GM19193 (cell line): Measurements from ENCODE around the gene OXLD1.
A peak's percentile ranks its signal among the peaks of the same experiment; 100 is the strongest.

ENCODE experiments used
- POLR2A ChIP-seq: IDR thresholded peaks from 4 replicates; pipeline ENCODE4 v1.6.1; 2011; ENCODE audit not compliant: insufficient read depth, insufficient read length; ENCODE audit errors: extremely low read depth

Gene OXLD1

DNA sequence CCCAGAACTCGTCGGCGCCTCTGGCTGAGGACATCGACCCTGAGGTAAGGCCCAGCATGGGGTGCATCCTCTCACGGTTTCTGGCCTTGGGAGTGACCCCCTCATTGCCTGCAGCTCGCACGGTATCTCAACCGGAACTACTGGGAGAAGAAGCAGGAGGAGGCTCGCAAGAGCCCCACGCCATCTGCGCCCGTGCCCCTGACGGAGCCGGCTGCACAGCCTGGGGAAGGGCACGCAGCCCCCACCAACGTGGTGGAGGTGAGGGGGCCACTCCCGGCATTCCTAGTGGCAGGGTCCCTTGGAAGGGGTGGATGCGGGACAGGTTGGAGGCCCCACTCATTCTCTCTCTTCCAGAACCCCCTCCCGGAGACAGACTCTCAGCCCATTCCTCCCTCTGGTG is 28.4 kb upstream of the OXLD1 start:
- no peak for TF ChIP-seq POLR2A

DNA sequence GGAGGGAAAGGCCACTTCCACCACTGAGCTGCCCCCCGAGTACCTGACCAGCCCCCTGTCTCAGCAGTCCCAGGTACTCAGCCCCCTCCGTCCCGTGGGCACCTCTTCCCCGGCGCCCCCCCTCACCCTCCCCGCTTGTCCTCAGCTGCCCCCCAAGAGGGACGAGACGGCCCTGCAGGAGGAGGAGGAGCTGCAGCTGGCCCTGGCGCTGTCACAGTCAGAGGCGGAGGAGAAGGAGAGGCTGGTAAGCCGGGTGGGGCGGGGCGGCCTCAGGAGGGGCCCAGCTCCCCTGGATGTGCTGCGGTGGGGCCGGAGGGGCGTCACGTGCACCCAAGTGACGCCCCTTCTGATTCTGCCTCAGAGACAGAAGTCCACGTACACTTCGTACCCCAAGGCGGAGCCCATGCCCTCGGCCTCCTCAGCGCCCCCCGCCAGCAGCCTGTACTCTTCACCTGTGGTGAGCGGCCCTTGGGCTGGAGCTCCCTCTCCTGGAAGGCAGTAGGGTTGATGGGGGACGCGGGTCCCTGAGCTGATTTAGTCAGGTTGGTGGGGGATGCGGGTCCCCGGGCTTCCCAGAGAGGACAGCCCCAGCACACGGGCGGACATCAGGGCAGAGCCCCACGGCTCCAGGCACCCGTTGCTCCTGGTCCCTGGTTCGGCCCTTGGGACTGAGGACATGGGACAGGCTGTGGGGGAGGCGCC is 27.3 kb upstream of the OXLD1 start:
- TF ChIP-seq POLR2A = no peak

DNA sequence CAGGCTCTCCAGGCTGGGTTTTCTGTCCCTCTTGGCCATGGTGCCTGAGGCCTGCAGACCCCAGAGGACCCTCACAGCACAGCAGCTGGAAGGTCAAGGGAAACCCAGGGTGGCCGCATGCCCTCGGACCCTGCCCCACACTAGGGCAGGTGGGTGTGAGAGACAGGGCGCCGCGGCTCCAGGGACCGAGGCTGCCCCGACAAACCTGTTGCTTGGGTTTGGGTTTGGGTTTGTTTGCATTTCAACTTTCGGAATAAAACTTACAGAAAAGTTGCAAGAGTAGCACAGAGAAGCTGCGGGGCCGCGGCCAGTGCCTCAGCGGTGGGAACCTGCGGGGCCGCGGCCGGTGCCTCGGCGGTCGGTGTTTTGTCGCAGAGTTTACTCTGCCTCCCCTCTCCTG is 25.2 kb upstream of the OXLD1 start:
- TF ChIP-seq POLR2A = no peak

DNA sequence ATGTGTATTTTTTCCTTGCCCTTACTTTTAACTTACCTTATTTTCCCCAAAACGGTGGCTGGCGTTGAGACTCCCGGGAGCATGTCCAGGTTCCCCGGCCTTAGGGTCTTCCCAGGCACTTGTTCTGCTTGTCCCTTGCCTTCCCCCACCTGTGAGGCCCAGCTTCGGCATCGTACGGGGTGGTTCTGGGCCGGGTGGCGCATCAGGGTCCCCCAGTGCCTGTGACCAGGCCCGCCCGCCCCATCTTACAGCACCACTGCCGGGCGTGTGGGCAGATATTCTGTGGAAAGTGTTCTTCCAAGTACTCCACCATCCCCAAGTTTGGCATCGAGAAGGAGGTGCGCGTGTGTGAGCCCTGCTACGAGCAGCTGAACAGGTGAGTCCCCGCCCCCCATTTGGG is 24.8 kb upstream of the OXLD1 start:
- no peak for TF ChIP-seq POLR2A

DNA sequence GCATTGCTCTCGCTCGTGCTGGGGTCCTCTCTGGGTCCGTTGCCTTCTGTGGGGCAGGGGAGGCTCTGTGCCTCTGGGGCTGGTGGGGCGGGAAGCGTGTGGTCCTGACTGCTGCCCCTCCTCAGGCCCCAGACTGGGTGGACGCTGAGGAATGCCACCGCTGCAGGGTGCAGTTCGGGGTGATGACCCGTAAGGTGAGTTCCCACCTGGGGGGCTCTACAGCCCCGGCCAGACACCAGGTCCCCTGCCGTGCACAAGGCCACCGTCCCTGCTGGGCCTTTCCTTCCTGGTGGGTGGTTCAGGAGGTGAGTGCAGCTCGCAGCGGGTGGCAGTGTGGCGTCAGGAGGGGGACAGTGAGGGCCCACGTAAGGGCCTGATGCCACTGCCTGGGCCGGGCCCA is 24.1 kb upstream of the OXLD1 start:
- TF ChIP-seq POLR2A = no peak

DNA sequence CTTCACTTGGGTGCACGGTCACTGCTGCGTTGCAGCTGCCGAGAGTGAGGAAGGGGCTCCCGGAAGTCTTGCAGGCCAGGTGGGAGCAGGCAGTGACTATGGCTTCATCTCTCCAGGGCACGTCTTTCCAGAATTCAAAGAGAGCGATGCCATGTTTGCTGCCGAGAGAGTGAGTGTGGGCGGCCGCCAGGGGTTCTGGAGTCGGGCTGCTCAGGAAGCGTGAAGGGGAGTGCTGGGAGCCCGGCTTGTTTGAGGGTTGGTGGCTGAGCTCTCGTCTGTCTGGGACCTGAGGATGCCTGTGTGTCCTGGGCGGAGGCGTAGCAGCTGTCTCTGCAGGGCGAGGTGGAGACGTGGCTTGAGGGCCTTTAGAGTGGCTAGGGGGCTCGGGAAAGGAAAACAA is 23.7 kb upstream of the OXLD1 start:
- TF ChIP-seq POLR2A = no peak

DNA sequence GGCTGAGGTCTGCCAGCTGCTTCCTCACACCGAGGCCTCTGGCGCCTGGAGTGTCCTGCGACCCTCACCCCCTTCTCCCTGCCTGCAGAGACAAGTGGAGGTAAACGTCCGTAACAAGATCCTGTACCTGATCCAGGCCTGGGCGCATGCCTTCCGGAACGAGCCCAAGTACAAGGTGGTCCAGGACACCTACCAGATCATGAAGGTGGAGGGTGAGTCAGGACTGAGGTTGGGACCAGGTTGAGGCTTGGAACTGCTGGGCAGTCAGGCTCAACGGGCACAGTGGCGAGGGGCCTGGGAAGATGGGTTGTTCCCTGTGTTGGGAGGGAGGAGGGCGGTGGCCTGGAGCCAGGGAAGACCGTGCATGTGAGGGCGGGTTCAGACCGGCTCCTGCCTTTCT is 22.2 kb upstream of the OXLD1 start:
- TF ChIP-seq POLR2A = no peak

DNA sequence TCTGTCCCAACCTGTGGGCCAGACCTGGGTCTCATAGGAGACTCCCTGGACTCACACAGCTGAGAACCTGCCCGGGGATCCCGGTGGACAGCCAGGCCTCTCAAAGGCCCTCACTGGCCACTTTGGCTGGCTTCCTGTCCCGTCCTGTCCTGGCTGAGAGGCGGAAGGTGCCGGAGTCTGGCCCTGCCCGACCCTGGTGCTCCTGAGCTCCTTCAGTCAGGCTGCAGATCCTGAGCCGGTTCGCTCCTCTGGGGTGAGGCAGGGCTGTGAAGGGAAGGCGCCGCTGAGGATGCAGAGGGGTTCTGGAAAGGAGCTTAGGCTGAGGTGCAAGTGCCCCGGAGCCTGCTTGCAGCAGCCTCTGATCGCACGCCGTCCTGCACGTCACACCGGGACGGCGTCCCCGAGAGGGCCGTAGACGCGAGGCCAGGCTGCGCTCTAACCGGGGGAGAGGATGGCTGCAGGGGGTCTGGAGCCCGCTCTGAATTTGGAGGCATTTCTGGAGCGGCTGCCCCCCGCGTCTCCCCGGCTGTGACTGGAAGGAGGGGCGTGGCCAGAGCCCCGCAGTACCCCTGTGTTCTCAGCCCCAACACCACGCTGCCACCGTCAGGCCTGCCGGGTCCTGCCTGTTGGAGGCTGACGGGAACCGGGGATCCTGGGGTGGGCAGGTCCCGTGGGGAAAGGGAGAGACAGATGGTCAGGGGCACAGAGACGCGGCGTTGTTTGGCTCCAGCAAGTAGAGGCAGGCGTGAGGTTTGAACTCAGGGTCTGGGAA is 21.6 kb upstream of the OXLD1 start:
- TF ChIP-seq POLR2A = no peak

DNA sequence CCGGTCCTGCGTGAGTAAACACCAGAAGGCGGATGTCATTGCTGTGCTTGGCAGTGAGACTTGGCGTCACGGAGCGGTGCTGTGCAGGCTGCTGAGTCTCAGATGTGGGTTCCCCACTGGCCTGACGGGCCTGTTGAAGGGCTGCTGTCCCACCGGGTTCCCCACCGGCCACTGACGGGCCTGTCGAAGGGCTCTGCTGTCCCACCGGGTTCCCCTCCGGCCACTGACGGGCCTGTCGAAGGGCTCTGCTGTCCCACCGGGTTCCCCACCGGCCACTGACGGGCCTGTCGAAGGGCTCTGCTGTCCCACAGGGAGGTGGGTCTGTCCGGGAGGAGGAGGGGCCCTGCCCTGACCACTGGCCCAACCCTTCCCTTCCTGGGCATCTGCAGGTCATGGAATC is 20.2 kb upstream of the OXLD1 start:
- TF ChIP-seq POLR2A = no peak

DNA sequence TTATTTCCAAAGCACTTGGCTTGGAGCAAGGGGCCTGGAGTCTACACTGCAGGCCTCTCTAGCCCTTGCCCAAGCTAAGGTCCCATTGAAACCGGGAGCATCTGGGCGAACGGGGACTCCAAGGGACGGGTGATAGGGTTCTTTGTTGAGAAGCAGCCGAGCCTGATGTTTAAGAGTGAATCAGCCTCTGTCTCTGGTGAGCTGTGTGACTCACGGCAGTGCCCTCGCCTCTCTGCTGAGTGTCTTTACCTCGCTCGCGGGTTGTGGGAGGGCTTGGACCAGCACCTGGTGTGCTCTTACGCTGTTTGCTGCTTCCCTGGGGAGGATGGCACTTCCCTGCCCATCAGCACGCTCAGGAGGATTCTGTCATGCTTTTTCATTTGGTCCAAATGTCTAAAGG is 18.7 kb upstream of the OXLD1 start:
- TF ChIP-seq POLR2A = no peak

DNA sequence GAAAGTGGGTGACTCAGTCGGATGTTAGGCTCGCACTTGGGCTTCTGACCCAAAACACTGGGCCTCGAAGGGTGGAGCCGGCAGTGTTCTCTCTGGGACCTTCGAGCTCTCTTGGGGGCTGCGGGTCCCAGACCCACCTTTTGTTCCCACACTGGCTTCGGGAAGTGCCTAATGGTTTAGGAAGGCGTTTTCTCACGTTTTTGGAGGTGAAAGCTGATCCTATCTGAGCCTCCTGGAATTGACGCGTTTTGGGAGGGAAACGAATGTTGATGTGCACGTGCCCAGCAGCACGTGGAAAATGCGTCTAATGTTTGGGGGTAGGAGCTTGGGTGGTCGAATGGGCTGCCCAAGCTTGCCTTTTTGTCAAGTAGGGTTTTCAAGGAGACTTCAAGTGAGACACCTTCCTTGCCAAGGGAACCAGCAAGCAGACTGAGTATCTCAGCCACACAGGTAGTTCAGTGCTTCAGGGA is 18.1 kb upstream of the OXLD1 start:
- no peak for TF ChIP-seq POLR2A

DNA sequence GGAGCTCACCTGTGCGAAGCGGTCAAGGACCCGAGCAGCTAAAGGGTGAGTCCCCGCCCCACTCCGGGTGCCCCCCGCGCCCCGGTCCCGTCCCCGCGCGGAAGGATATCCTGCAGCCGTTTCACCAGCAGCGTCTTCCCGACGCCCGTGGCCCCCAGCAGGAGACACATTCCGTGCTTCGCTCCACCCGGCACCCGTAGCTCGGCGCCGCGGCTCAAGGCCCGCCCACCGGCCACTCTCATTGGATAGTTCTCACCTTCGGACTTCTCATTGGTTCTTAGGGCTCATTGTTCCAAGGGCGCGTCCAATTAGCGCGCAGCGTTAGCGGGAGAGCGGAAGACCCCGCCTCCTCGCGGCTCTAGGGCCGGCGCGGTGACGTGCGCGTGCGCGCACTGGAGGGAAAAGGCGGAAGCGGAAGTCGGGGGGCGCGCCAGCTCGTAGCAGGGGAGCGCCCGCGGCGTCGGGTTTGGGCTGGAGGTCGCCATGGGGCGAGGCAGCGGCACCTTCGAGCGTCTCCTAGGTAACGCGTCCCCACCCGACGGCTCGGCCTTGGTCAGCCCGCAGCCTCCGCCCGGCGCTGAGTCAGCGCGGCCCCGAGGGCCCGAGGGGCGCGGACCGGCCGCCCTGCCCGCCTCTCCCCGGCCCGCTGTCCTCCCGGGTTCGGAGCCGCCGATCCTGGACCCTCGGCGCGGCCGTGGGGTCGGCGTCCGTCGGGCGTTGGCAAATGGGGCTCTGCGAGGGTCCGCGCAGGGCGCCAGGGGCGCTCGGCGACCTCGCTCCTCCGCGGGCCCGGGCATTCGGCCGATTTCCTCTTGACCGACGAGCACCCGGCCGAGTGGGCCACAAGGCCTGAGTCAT is 17.4 kb upstream of the OXLD1 start, which contains the start of the genes ARL16 and HGS:
ARL16 (minus strand) TSS at position 214 of the 858 bp plus-strand sequence; CDS start at position 170, 44 bp downstream.
HGS (plus strand) TSS at position 428 of the 858 bp plus-strand sequence; CDS start at position 484, 56 bp downstream.
- TF ChIP-seq POLR2A = peak; percentile 76

DNA sequence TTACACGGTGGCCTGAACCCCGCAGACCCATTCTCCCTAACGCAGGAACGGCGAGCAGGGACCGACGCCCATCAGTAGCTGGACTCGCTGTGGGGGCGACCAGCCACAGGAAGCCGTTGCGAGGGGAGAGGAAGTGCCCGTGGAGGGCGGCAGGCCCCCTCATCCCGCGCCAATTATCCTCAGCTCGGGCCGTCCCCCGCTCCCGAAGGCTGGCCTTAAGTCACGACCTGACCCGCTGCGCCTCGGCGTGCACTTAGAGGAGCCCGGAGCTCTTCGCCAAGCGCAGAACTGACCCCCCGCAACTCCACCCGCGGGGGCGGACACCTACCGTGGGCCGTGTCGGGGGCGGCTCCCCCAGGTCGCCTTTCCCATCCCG is 16.8 kb upstream of the OXLD1 start:
- no peak for TF ChIP-seq POLR2A

DNA sequence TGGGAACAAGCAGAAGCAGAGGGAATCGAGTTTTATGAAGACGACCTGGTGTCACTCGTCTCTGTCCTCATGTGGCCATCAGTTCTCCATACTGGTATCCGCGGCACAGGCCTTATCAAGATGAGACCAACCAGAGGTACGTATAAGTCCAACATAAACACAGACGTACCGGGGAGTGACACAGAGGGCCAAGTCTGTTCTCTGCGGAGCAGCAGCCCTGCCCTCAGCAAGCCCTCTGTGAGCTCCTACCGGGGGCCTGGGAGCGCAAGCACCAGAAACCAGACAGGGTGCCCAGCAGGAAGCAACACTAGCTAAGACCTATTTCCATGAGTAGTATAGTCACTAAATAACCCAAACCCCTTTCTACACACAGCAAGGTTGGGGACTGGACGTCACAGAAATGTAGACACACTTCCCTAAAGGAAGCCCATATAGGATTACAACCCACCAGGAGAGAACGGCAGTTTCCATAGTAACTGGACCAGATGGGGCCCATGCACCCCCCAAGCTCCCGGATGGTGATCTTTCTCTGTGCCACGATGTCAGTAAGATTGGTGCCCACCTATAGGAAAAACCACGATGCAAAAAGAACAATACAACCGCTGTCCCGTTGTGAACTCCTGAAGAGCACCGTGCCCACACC is 16.3 kb upstream of the OXLD1 start:
- no peak for TF ChIP-seq POLR2A

DNA sequence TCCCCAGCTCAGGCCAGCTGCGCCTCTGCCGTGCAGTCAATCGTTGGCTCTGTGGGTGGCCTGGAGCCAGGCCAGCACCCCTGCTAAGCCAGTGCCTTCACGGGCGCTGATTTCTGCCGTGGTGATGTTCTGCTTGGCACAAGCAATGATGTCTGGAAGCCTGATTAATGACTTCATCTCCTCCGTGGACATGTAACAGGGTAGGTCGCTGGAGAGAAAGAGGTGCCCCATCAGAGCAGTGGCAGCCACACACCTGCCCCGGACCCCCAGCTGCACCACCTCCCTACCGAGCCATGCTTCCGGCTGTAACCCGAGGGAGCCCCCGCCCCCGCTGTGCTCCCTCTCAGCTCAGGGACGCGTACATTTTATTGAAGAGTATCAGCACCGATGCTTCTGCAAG is 15.3 kb upstream of the OXLD1 start:
- no peak for TF ChIP-seq POLR2A
